NCI-H2081 treated with DMSO at 0.1 percent for 48 hours (cell line): ENCODE results near the gene ITGAX.

Experiments used
- DNase-seq: peaks from one replicate; lab custom pipeline; 2025; lab: John Stamatoyannopoulos, UW

ITGAX gene

GRCh38 chr16:31373235-31373634, 18.3 kb downstream of the ITGAX start:
- DNase-seq: no peak

GRCh38 chr16:31375231-31375630, 20.3 kb downstream of the ITGAX start:
- DNase-seq: no peak

- DNase-seq: no peak
Observed at GRCh38 chr16:31376705-31377104, 21.7 kb downstream of the ITGAX start.

GRCh38 chr16:31377210-31377903, 22.4 kb downstream of the ITGAX start:
- no peak for DNase-seq

- DNase-seq: no peak
Observed at GRCh38 chr16:31380201-31380600, 25.2 kb downstream of the ITGAX start.

GRCh38 chr16:31382485-31383161, 27.6 kb downstream of the ITGAX start:
- no peak for DNase-seq

GRCh38 chr16:31385680-31386079, 30.7 kb downstream of the ITGAX start:
- DNase-seq: no peak

- no peak for DNase-seq
Observed at GRCh38 chr16:31386157-31386984, 31.4 kb downstream of the ITGAX start.

- no peak for DNase-seq
Observed at GRCh38 chr16:31388535-31388934, 33.6 kb downstream of the ITGAX start.

GRCh38 chr16:31390504-31391041, 35.6 kb downstream of the ITGAX start:
- DNase-seq: no peak

GRCh38 chr16:31393056-31393455, 38.1 kb downstream of the ITGAX start, which contains the start of gene ITGAD:
Gene ITGAD (plus strand): TSS chr16:31393335. CDS start chr16:31393361, 26 bp downstream.
- no peak for DNase-seq

- no peak for DNase-seq
Observed at GRCh38 chr16:31395647-31396046, 40.7 kb downstream of the ITGAX start.

GRCh38 chr16:31397096-31397660, 42.2 kb downstream of the ITGAX start:
- DNase-seq: no peak

- no peak for DNase-seq
Observed at GRCh38 chr16:31397701-31398100, 42.7 kb downstream of the ITGAX start.

GRCh38 chr16:31400191-31400590, 45.2 kb downstream of the ITGAX start:
- DNase-seq: no peak

- DNase-seq: no peak
Observed at GRCh38 chr16:31401436-31401835, 46.5 kb downstream of the ITGAX start.

- DNase-seq: no peak
Observed at GRCh38 chr16:31402687-31403086, 47.7 kb downstream of the ITGAX start.

- no peak for DNase-seq
Observed at GRCh38 chr16:31403590-31404352, 48.8 kb downstream of the ITGAX start.

- no peak for DNase-seq
Observed at GRCh38 chr16:31404353-31405064, 49.5 kb downstream of the ITGAX start.

- no peak for DNase-seq
Observed at GRCh38 chr16:31407406-31407805, 52.4 kb downstream of the ITGAX start.

- no peak for DNase-seq
Observed at GRCh38 chr16:31409433-31409832, 54.5 kb downstream of the ITGAX start.
